Esophagus muscularis mucosa (tissue), 4 donors: ENCODE measurements around the gene BACH1. TPM values are rescaled to one million over a fixed set of nuclear protein-coding genes. Genes with fewer than 3 reads are reported as not detected.

Experiments used
- DNase-seq: peaks from one replicate; pipeline ENCODE4 v3.0.0-alpha.2; 2017; ENCODE audit errors: extremely low spot score
- H3K27ac ChIP-seq, 4 donors: fragments of 200-600 bp; sonication (generic); replicated peaks in 1 of 4; 1 replicate in 3 of 4; 2 replicates in 1 of 4; pipeline ENCODE4 v1.5.1; 2016 to 2019; ENCODE audit warnings: mild to moderate bottlenecking in 1 of 4
- H3K27me3 ChIP-seq, 4 donors: fragments of 200-600 bp; sonication (generic); one replicate each; pipeline versions ENCODE4 v1.5.1 to v1.6.0; 2016 to 2019
- H3K36me3 ChIP-seq, 4 donors: fragments of 200-600 bp; sonication (generic); one replicate each; pipeline ENCODE4 v1.5.1; 2016 to 2019
- H3K4me1 ChIP-seq, 4 donors: fragments of 200-600 bp; sonication (generic); one replicate each; pipeline ENCODE4 v1.5.1; 2016 to 2019
- H3K4me3 ChIP-seq, 4 donors: fragments of 200-600 bp; sonication (generic); 1 replicate in 2 of 4; 2 replicates in 2 of 4; pipeline ENCODE4 v1.5.1; 2016 to 2019; ENCODE audit warnings: mild to moderate bottlenecking in 4 of 4, moderate library complexity in 1 of 4
- H3K9me3 ChIP-seq, 4 donors: fragments of 200-600 bp; sonication (generic); 1 replicate in 3 of 4; 2 replicates in 1 of 4; pipeline ENCODE4 v1.5.1; 2016 to 2019
- CTCF ChIP-seq, 3 experiments: fragments of 200-600 bp in 2 of 3; fragments of 450-650 bp in 1 of 3; sonication (generic) in 2 of 3; IDR thresholded peaks; one replicate each; pipeline ENCODE4 v1.5.1; 2017 to 2019; ENCODE audit warnings: antibody characterized with exemption in 3 of 3, mild to moderate bottlenecking in 2 of 3, moderate library complexity in 1 of 3
- EP300 ChIP-seq: sonication (generic); formaldehyde crosslinking; IDR thresholded peaks from one replicate; pipeline ENCODE4 v1.6.1; 2017; ENCODE audit warnings: antibody characterized with exemption
- POLR2A ChIP-seq: fragments of 450-650 bp; IDR thresholded peaks from one replicate; pipeline ENCODE4 v1.6.1; 2017; ENCODE audit warnings: antibody characterized with exemption, moderate library complexity, mild to moderate bottlenecking, low read depth
- POLR2AphosphoS5 ChIP-seq, 2 donors: sonication (generic); formaldehyde crosslinking; IDR thresholded peaks; one replicate each; pipeline ENCODE4 v1.6.1; 2017; ENCODE audit warnings: antibody characterized with exemption in 2 of 2
- WGBS: methylation state at CpG from one replicate; pipeline ENCODE4 v1.1.5; 2018; 5-methylcytosine and 5-hydroxymethylcytosine counted together
- intact Hi-C: fragments of 100-400 bp; cut with DNase I; formaldehyde crosslinking; loops from one replicate; pipeline ENCODE4 v1.15.1; 2023
- total RNA-seq, 4 donors: library from RNA; depleted of rRNA; stranded (reverse); fragments of >200 nt; gene quantifications; one replicate each; pipeline versions ENCODE4 v1.1.0 to v1.2.1, GENCODE V29; 2016

Gene BACH1
- total RNA-seq, 4 donors from 2014 or later: 43.8 to 86.3 (median 50.9) TPM

- no peaks in the 10 kb centered on the region for H3K36me3 ChIP-seq
- intact Hi-C loops: no loop called here
- peak overlapping the region in 1 of 4 donors; percentile 25 for H3K27ac ChIP-seq
- TF ChIP-seq POLR2A (no peak), POLR2AphosphoS5 (IDR thresholded peaks at IDR 0.05) (no peak), CTCF (IDR thresholded peaks at IDR 0.05) (no peak), EP300 (no peak)
- no peaks in the 10 kb centered on the region for H3K27me3 ChIP-seq
- WGBS: 95% methylated on average over 3 of the region's 3 CpGs
- no peak for DNase-seq
- H3K4me3 ChIP-seq: no peak overlapping the region
- no peaks in the 10 kb centered on the region for H3K9me3 ChIP-seq
- H3K4me1 ChIP-seq: peaks cover 46 to 72% (median 65%) of the 10 kb centered on the region in 4 donors
These were observed 47.6 kb downstream of the BACH1 start for GRCh38 chr21:29346281-29346680.

- Histone ChIP-seq H3K36me3 (no peaks in the 10 kb centered on the region), H3K27me3 (no peaks in the 10 kb centered on the region), H3K4me3 (no peak overlapping the region), H3K4me1 (peaks cover 46 to 72% (median 66%) of the 10 kb centered on the region in 4 donors), H3K9me3 (no peaks in the 10 kb centered on the region), H3K27ac (peak overlapping the region in 3 of 4 donors; percentile 5 to 48 (median 25))
- TF ChIP-seq POLR2A (no peak), CTCF (IDR thresholded peaks at IDR 0.05) (no peak)
- intact Hi-C loops: no loop called here
- 89% methylated on average over 4 of the region's 4 CpGs for WGBS
- no peak for DNase-seq
These were observed 48.0 kb downstream of the BACH1 start for GRCh38 chr21:29346771-29347170.

- intact Hi-C loops: no loop called here
- no peak for TF ChIP-seq CTCF (IDR thresholded peaks at IDR 0.05)
- TF ChIP-seq POLR2AphosphoS5 (IDR thresholded peaks at IDR 0.05): peak in 1 of 2 donors; percentile 21
- 52% methylated on average over 4 of the region's 4 CpGs for WGBS
- peaks cover 46 to 72% (median 65%) of the 10 kb centered on the region in 4 donors for H3K4me1 ChIP-seq
- no peak overlapping the region for H3K4me3 ChIP-seq
- H3K27me3 ChIP-seq: no peaks in the 10 kb centered on the region
- peak overlapping the region; percentile 5 to 48 (median 24) for H3K27ac ChIP-seq
- no peaks in the 10 kb centered on the region for H3K36me3 ChIP-seq
- no peaks in the 10 kb centered on the region for H3K9me3 ChIP-seq
- no peak for DNase-seq
These were observed 48.6 kb downstream of the BACH1 start for GRCh38 chr21:29347274-29347681.

- 94% methylated on average over 4 of the region's 4 CpGs for WGBS
- no peak for DNase-seq
- intact Hi-C loops: loop anchor here (2.0 kb wide), 1 partner anchor 185 kb away; no protein-coding TSS in a partner anchor
- no peaks in the 10 kb centered on the region for H3K9me3 ChIP-seq
- H3K4me3 ChIP-seq: no peak overlapping the region
- TF ChIP-seq EP300 (no peak), CTCF (IDR thresholded peaks at IDR 0.05) (no peak), POLR2A (no peak), POLR2AphosphoS5 (IDR thresholded peaks at IDR 0.05) (no peak)
- no peaks in the 10 kb centered on the region for H3K27me3 ChIP-seq
- peaks cover 26 to 48% (median 42%) of the 10 kb centered on the region in 4 donors for H3K4me1 ChIP-seq
- H3K27ac ChIP-seq: no peak overlapping the region
- H3K36me3 ChIP-seq: peaks cover 0 to 13% (median 8%) of the 10 kb centered on the region in 4 donors
These were observed 51.0 kb downstream of the BACH1 start for GRCh38 chr21:29349702-29350101.

- Histone ChIP-seq H3K4me1 (peaks cover 26 to 42% (median 36%) of the 10 kb centered on the region in 4 donors), H3K27ac (no peak overlapping the region), H3K4me3 (no peak overlapping the region), H3K9me3 (peaks cover 0 to 1% (median under 1%) of the 10 kb centered on the region in 4 donors), H3K27me3 (no peaks in the 10 kb centered on the region), H3K36me3 (peaks cover 0 to 18% (median 8%) of the 10 kb centered on the region in 4 donors)
- TF ChIP-seq EP300: no peak
- no peak for TF ChIP-seq POLR2AphosphoS5 (IDR thresholded peaks at IDR 0.05)
- 95% methylated on average over 6 of the region's 6 CpGs for WGBS
- intact Hi-C loops: no loop called here
- no peak for DNase-seq
These were observed 51.6 kb downstream of the BACH1 start for GRCh38 chr21:29350246-29350779.
